ENCODE data around the gene BPIFB4.

- TF ChIP-seq CTCF (conservative IDR thresholded peaks at IDR 0.05; ENCODE audit: low read depth, low read length) (no peak), EZH2 (IDR thresholded peaks at IDR 0.05; ENCODE audit: borderline replicate concordance, low read depth, low read length, poor library complexity, severe bottlenecking) (no peak)
Measured at GRCh38 chr20:33034901-33035492, 44.4 kb upstream of the BPIFB4 start.
